Neutrophil (primary cell): ENCODE data around the gene MAB21L1.

Experiments
- H3K27ac ChIP-seq: fragments of 200-600 bp; sonication (generic); 2 replicates; pipeline ENCODE4 v1.5.1; 2016; ENCODE audit warnings: mild to moderate bottlenecking, moderate library complexity
- H3K27me3 ChIP-seq: fragments of 200-600 bp; sonication (generic); 2 replicates; pipeline ENCODE4 v1.6.0; 2016; ENCODE audit warnings: mild to moderate bottlenecking
- H3K36me3 ChIP-seq: fragments of 200-600 bp; sonication (generic); 2 replicates; pipeline ENCODE4 v1.5.1; 2017
- H3K4me1 ChIP-seq, 2 experiments: fragments of 200-600 bp in 1 of 2; sonication (generic) in 1 of 2; 1 replicate in 1 of 2; 2 replicates in 1 of 2; pipeline versions ENCODE4 v1.5.1 to v1.6.1; 2013 to 2016; ENCODE audit warnings: low read depth in 1 of 2, low read length in 1 of 2, mild to moderate bottlenecking in 1 of 2, moderate library complexity in 1 of 2; ENCODE audit not compliant: control insufficient read depth in 1 of 2, insufficient read depth in 1 of 2
- H3K4me3 ChIP-seq, 2 experiments: fragments of 200-600 bp in 1 of 2; sonication (generic) in 1 of 2; 1 replicate in 1 of 2; 2 replicates in 1 of 2; pipeline ENCODE4 v1.5.1; 2013 to 2016; ENCODE audit warnings: low read depth in 1 of 2, low read length in 1 of 2, mild to moderate bottlenecking in 1 of 2, moderate library complexity in 1 of 2
- H3K9me3 ChIP-seq: fragments of 200-600 bp; sonication (generic); 2 replicates; pipeline ENCODE4 v1.5.1; 2016
- CTCF ChIP-seq: fragments of 200-600 bp; sonication (generic); IDR thresholded peaks from 2 replicates; pipeline ENCODE4 v1.5.1; 2016; ENCODE audit warnings: antibody characterized with exemption

MAB21L1 gene

GRCh38 chr13:35474496-35475211 lies 1.8 kb downstream of the MAB21L1 start:
- Histone ChIP-seq H3K4me1 (peaks cover 7 to 11% of the 10 kb centered on the region in 2 experiments), H3K27ac (no peak overlapping the region), H3K9me3 (no peaks in the 10 kb centered on the region), H3K4me3 (no peak overlapping the region), H3K36me3 (no peaks in the 10 kb centered on the region), H3K27me3 (peaks cover 100% of the 10 kb centered on the region)
- TF ChIP-seq CTCF: no peak

GRCh38 chr13:35473802-35474201 lies 2.7 kb downstream of the MAB21L1 start:
- H3K36me3 ChIP-seq: no peaks in the 10 kb centered on the region
- peaks cover 7 to 11% of the 10 kb centered on the region in 2 experiments for H3K4me1 ChIP-seq
- no peaks in the 10 kb centered on the region for H3K9me3 ChIP-seq
- TF ChIP-seq CTCF: no peak
- H3K27me3 ChIP-seq: peaks cover 100% of the 10 kb centered on the region
- H3K27ac ChIP-seq: no peak overlapping the region
- no peak overlapping the region for H3K4me3 ChIP-seq

- H3K9me3 ChIP-seq: no peaks in the 10 kb centered on the region
- peaks cover 100% of the 10 kb centered on the region for H3K27me3 ChIP-seq
- H3K27ac ChIP-seq: no peak overlapping the region
- peaks cover 7 to 11% of the 10 kb centered on the region in 2 experiments for H3K4me1 ChIP-seq
- TF ChIP-seq CTCF: no peak
- no peaks in the 10 kb centered on the region for H3K36me3 ChIP-seq
- H3K4me3 ChIP-seq: no peak overlapping the region
Observed at GRCh38 chr13:35473206-35473775, 3.2 kb downstream of the MAB21L1 start.

- Histone ChIP-seq H3K4me1 (peaks cover 7 to 11% of the 10 kb centered on the region in 2 experiments), H3K4me3 (no peak overlapping the region), H3K27ac (no peak overlapping the region), H3K36me3 (no peaks in the 10 kb centered on the region), H3K9me3 (no peaks in the 10 kb centered on the region), H3K27me3 (peaks cover 98% of the 10 kb centered on the region)
- TF ChIP-seq CTCF: no peak
Observed at GRCh38 chr13:35472323-35472881, 4.1 kb downstream of the MAB21L1 start.

GRCh38 chr13:35471706-35472322 lies 4.7 kb downstream of the MAB21L1 start:
- Histone ChIP-seq H3K4me3 (no peak overlapping the region), H3K36me3 (no peaks in the 10 kb centered on the region), H3K27ac (no peak overlapping the region), H3K9me3 (no peaks in the 10 kb centered on the region), H3K27me3 (peaks cover 96% of the 10 kb centered on the region), H3K4me1 (peaks cover 7 to 11% of the 10 kb centered on the region in 2 experiments)
- no peak for TF ChIP-seq CTCF
